Measurements from ENCODE around the gene S100A7. TPM values are rescaled to one million over a fixed set of nuclear protein-coding genes. Genes with fewer than 3 reads are reported as not detected.
"Not testable (repeated sequence)": the region's sequence is repeated elsewhere in the genome, so short reads cannot be mapped to it uniquely, and the experiment has no call there.

Gene S100A7
- polyA plus RNA-seq, 1 donor from 2014 or later: not detected

GRCh38 chr1:153487707-153488106 lies 27.3 kb upstream of the S100A7 start:
- Mint-ChIP-seq H3K9me3 (peaks cover 0 to 2% (median 0%) of the 10 kb centered on the region in 3 donors), H3K4me3 (no peak overlapping the region), H3K27ac (no peak overlapping the region), H3K36me3 (no peaks in the 10 kb centered on the region), H3K4me1 (no peaks in the 10 kb centered on the region), H3K27me3 (peaks cover 16% of the 10 kb centered on the region)

- H3K4me1 Mint-ChIP-seq: no peaks in the 10 kb centered on the region
- peaks cover 1% of the 10 kb centered on the region for H3K36me3 Mint-ChIP-seq
- peaks cover 0 to 2% (median 0%) of the 10 kb centered on the region in 3 donors for H3K9me3 Mint-ChIP-seq
- H3K4me3 Mint-ChIP-seq: no peak overlapping the region
- peaks cover 20% of the 10 kb centered on the region for H3K27me3 Mint-ChIP-seq
- no peak overlapping the region for H3K27ac Mint-ChIP-seq
These were observed 25.4 kb upstream of the S100A7 start for GRCh38 chr1:153485863-153486262.

- Mint-ChIP-seq H3K27ac (no peak overlapping the region), H3K9me3 (peaks cover 0 to 2% (median 0%) of the 10 kb centered on the region in 3 donors), H3K4me1 (no peaks in the 10 kb centered on the region), H3K36me3 (peaks cover 3% of the 10 kb centered on the region), H3K4me3 (no peak overlapping the region), H3K27me3 (peaks cover 22% of the 10 kb centered on the region)
These were observed 23.3 kb upstream of the S100A7 start for GRCh38 chr1:153483776-153484175.

- Mint-ChIP-seq H3K27me3 (peaks cover 19% of the 10 kb centered on the region), H3K36me3 (peaks cover 3% of the 10 kb centered on the region), H3K4me3 (no peak overlapping the region), H3K9me3 (no peaks in the 10 kb centered on the region), H3K27ac (no peak overlapping the region), H3K4me1 (no peaks in the 10 kb centered on the region)
These were observed 20.7 kb upstream of the S100A7 start for GRCh38 chr1:153481124-153481523.

GRCh38 chr1:153478692-153479618 lies 18.5 kb upstream of the S100A7 start:
- H3K4me3 Mint-ChIP-seq: no peak overlapping the region
- no peak overlapping the region for H3K27ac Mint-ChIP-seq
- H3K36me3 Mint-ChIP-seq: peaks cover 3% of the 10 kb centered on the region
- H3K27me3 Mint-ChIP-seq: peaks cover 13% of the 10 kb centered on the region
- peaks cover 0 to 4% (median 3%) of the 10 kb centered on the region in 3 donors for H3K9me3 Mint-ChIP-seq
- no peaks in the 10 kb centered on the region for H3K4me1 Mint-ChIP-seq

DNA sequence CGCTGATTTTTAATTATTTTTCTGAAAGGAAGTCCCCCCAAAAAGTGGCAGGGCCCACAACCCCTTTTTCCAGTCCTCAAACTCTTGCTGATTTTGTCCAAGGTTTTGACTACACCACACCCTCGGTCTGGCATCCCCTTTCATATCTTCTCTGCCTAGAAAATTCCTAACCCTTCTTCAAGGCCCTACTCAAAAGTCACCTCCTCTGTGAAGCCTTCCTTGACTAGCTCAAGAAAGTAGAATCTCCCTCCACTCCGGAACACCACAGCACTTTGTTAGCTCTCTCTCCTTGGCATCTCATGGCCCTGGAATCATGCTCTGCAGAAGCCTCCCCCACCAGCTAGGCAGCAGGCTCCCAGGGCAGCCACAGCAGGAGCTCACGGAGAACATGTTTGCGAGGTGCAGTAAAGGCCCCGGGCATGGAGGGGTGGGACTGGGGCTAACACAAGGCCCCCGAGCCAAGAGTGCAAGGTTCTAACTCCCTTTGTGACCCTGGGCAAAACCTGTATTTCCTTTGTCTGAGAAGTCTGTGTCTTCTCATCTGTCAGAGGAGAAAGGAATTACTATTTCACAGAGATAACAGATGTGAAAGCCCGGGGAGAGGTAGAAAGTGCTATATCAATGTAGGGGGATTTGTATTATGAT lies 17.7 kb upstream of the S100A7 start:
- Mint-ChIP-seq H3K4me3 (no peak overlapping the region), H3K27me3 (peaks cover 9% of the 10 kb centered on the region), H3K27ac (no peak overlapping the region), H3K36me3 (peaks cover 3% of the 10 kb centered on the region), H3K4me1 (no peaks in the 10 kb centered on the region), H3K9me3 (peaks cover 0 to 7% (median 3%) of the 10 kb centered on the region in 3 donors)

DNA sequence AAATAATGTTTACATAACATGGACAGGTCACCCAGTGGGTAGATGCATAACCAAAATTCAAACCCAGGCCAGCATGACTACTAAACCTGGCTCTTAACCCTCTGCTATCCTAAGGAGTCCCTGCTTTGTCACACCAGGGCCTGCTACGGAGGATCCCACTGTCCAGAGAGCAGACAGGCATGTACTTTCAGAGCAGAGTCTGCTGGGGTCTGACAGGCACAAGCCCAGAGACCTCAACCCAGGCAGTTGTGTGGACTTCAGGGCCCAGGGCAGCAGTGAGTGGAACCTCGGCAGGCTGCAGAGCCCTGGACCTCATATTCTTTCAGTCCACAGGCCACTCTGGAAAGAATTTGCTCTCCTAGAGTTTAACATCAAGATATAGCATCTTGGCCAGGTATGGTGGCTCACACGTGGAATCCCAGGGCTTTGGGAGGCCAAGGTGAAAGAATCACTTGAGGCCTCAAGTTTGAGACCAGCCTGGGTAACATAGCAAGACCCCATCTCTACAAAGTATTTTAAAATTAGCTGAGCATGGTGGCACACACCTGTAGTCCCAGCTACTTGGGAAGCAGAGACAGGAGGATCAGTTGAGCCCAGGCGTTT lies 16.1 kb upstream of the S100A7 start:
- no peak overlapping the region for H3K27ac Mint-ChIP-seq
- peaks cover 2% of the 10 kb centered on the region for H3K36me3 Mint-ChIP-seq
- H3K4me3 Mint-ChIP-seq: no peak overlapping the region
- peaks cover 3 to 19% (median 12%) of the 10 kb centered on the region in 3 donors for H3K9me3 Mint-ChIP-seq
- peaks cover 10% of the 10 kb centered on the region for H3K27me3 Mint-ChIP-seq
- no peaks in the 10 kb centered on the region for H3K4me1 Mint-ChIP-seq

- Mint-ChIP-seq H3K36me3 (no peaks in the 10 kb centered on the region), H3K4me3 (no peak overlapping the region), H3K27me3 (peaks cover 2% of the 10 kb centered on the region), H3K9me3 (peaks cover 6 to 19% (median 17%) of the 10 kb centered on the region in 3 donors), H3K4me1 (no peaks in the 10 kb centered on the region), H3K27ac (no peak overlapping the region)
These were observed 14.8 kb upstream of the S100A7 start for GRCh38 chr1:153475282-153475681.

- Mint-ChIP-seq H3K4me3 (no peak overlapping the region), H3K27ac (peak overlapping the region in 1 of 3 donors; percentile 83), H3K27me3 (peaks cover 3% of the 10 kb centered on the region), H3K36me3 (peaks cover 1% of the 10 kb centered on the region), H3K9me3 (peaks cover 6 to 19% (median 17%) of the 10 kb centered on the region in 3 donors), H3K4me1 (no peaks in the 10 kb centered on the region)
These were observed 13.9 kb upstream of the S100A7 start for GRCh38 chr1:153474347-153474746.

- peak overlapping the region in 1 of 4 donors; percentile 23 for H3K4me3 Mint-ChIP-seq
- peaks cover 1% of the 10 kb centered on the region for H3K36me3 Mint-ChIP-seq
- peaks cover 10% of the 10 kb centered on the region for H3K27me3 Mint-ChIP-seq
- peaks cover 6 to 19% (median 17%) of the 10 kb centered on the region in 3 donors for H3K9me3 Mint-ChIP-seq
- H3K27ac Mint-ChIP-seq: peak overlapping the region in 1 of 3 donors; percentile 21
- H3K4me1 Mint-ChIP-seq: no peaks in the 10 kb centered on the region
These were observed 10.3 kb upstream of the S100A7 start for GRCh38 chr1:153470707-153471106.

GRCh38 chr1:153466908-153467307 lies 6.5 kb upstream of the S100A7 start:
- H3K36me3 Mint-ChIP-seq: peaks cover 1% of the 10 kb centered on the region
- peaks cover 0 to 5% (median 4%) of the 10 kb centered on the region in 3 donors for H3K9me3 Mint-ChIP-seq
- no peak overlapping the region for H3K27ac Mint-ChIP-seq
- no peaks in the 10 kb centered on the region for H3K4me1 Mint-ChIP-seq
- no peak overlapping the region for H3K4me3 Mint-ChIP-seq
- H3K27me3 Mint-ChIP-seq: peaks cover 18% of the 10 kb centered on the region

DNA sequence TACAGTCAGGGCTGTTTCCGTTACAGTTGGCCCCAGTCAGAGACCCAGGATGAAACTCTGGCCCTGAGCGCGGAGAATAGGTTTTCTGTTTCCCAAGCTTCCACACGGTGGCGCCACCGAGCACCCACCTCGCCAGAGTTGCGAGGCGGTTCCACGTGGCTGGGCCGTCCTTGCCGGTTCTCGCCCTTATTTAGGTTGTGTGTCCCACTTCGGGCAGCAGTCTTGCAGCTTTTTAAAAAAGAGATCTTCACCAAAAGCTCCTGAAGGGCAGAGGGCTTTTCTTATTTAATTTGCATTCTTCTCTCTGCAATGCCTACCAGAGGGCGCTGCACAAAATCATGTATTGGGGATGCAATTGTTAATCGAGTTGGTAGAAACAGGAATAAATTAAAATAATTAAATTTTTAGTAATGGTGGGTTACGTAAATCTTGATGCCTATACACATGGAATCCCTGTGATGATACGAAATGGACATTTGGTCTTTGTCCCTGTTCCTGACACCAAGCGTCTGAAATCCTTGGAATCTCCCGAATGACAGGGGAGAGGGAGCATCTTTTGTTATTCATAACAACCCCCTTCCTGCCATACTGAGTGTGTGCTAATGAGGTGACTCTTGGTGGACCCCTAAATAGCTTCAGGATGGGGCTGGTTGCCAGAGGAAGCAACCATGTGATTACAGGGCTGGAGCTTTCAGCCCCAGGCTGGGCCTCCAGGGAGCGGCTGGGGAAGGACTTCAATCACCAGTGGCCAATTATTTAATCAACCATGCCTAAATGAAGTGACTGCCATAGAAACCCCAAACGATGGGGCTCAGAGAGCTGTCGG lies 5.6 kb upstream of the S100A7 start:
- Mint-ChIP-seq H3K27me3 (peaks cover 23% of the 10 kb centered on the region), H3K4me3 (no peak overlapping the region), H3K9me3 (peaks cover 0 to 5% (median 4%) of the 10 kb centered on the region in 3 donors), H3K36me3 (peaks cover 1% of the 10 kb centered on the region), H3K27ac (no peak overlapping the region), H3K4me1 (no peaks in the 10 kb centered on the region)

DNA sequence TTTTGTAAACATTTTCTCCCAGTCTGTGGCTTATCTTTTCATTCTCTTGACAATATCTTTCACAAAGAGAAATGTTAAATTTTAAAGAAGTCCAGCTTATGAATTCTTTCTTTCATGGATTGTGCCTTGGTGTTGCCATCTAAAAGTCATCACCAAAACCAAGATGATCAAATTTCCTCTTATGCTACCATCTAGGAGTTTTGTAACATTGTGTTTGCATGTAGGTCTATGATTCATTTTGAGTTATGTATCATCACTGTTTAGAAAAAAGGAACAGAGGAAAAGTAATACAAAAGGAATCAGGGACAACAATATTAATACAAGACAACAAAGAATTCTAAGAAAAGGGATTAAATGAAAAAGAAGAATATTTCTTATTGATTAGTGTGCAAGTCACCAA lies 2.3 kb upstream of the S100A7 start:
- not testable (repeated sequence) for H3K4me3 Mint-ChIP-seq, H3K36me3 Mint-ChIP-seq, H3K4me1 Mint-ChIP-seq, H3K27ac Mint-ChIP-seq, H3K9me3 Mint-ChIP-seq
- peaks cover 28% of the 10 kb centered on the region for H3K27me3 Mint-ChIP-seq

- Mint-ChIP-seq H3K27ac (no peak overlapping the region), H3K4me1 (no peaks in the 10 kb centered on the region), H3K27me3 (peaks cover 35% of the 10 kb centered on the region), H3K4me3 (peak overlapping the region in 1 of 4 donors; percentile 29), H3K9me3 (no peaks in the 10 kb centered on the region), H3K36me3 (no peaks in the 10 kb centered on the region)
These were observed 796 bp downstream of the S100A7 start for GRCh38 chr1:153459655-153460054.

All from IgD-negative memory B cell (primary cell).